HCT116 (cell line): ENCODE measurements around the gene PRR3.
"Not testable (repeated sequence)": the region's sequence is repeated elsewhere in the genome, so short reads cannot be mapped to it uniquely, and the experiment has no call there.

ENCODE experiments used
- EZH2phosphoT487 ChIP-seq: fragments of 200-600 bp; IDR thresholded peaks from 2 replicates; pipeline ENCODE4 v1.6.1; 2018; ENCODE audit warnings: antibody characterized with exemption, borderline replicate concordance
- RAD21 ChIP-seq: IDR thresholded peaks from 2 replicates; pipeline ENCODE4 v1.6.1; 2012; ENCODE audit warnings: low read depth, mild to moderate bottlenecking

DNA sequence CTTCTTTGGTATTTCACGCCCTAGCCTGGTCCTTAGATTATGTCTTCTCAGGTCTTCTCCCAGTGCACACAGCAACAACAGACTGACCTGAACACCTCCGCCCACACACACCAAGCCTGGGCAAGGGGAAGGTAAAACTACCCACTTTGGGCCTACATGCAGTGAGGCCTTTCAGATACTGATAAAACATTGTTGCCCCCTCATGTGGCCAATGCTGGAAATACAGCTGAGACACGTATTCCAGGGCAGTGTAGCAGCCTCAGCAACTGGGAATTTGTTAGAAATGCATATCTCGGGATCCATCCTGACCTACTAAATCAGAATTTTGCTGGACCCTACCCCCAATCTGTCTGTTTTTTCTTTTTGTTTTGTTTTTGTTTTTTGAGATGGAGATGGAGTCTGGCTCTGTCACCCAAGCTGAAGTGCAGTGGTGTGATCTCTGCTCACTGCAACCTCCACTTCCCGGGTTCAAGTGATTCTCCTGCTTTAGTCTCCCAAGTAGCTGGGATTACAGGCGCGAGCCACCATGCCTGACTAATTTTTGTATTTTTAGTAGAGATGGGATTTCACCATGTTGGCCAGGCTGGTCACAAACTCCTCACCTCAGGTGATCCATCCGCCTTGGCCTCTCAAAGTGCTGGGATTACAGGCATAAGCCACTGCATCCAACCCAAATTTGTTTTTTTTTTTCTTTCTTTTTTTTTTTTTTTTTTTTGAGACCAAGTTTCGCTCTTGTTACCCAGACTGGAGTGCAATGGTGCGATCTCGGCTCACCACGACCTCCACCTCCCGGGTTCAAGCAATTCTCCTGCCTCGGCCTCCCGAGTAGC lies 40.4 kb downstream of the PRR3 start:
- not testable (repeated sequence) for TF ChIP-seq EZH2phosphoT487
- TF ChIP-seq RAD21 = peak; percentile 62
